Right atrium auricular region (tissue), 2 donors: ENCODE data around the gene CDK14. TPM values are rescaled to one million over a fixed set of nuclear protein-coding genes. Genes with fewer than 3 reads are reported as not detected.
A peak's percentile ranks its signal among the peaks of the same experiment; 100 is the strongest.

ENCODE experiments used
- DNase-seq: peaks from one replicate; pipeline ENCODE4 v3.0.0-alpha.2; 2019; ENCODE audit warnings: low spot score
- H3K27ac ChIP-seq, 2 donors: fragments of 200-600 bp; sonication (generic); 1 replicate in 1 of 2; 2 replicates in 1 of 2; pipeline ENCODE4 v1.5.1; 2016 to 2019
- H3K27me3 ChIP-seq, 2 donors: fragments of 200-600 bp; sonication (generic); one replicate each; pipeline versions ENCODE4 v1.5.1 to v1.6.0; 2017 to 2019
- H3K36me3 ChIP-seq: fragments of 200-600 bp; sonication (generic); one replicate; pipeline ENCODE4 v1.5.1; 2016
- H3K4me1 ChIP-seq, 2 donors: fragments of 200-600 bp; sonication (generic); one replicate each; pipeline versions ENCODE4 v1.5.1 to v1.6.0; 2017 to 2019
- H3K4me3 ChIP-seq, 2 donors: fragments of 200-600 bp; sonication (generic); 1 replicate in 1 of 2; 2 replicates in 1 of 2; pipeline ENCODE4 v1.5.1; 2017 to 2019; ENCODE audit warnings: mild to moderate bottlenecking in 1 of 2, moderate library complexity in 1 of 2
- H3K9me3 ChIP-seq, 2 donors: fragments of 200-600 bp; sonication (generic); one replicate each; pipeline ENCODE4 v1.5.1; 2019
- total RNA-seq, 2 donors: library from RNA; depleted of rRNA; stranded (reverse); fragments of >200 nt; gene quantifications; one replicate each; pipeline ENCODE4 v1.1.0, GENCODE V29; 2016
- TF ChIP-seq, protein P1 (sequence below), 2 donors: fragments of 200-600 bp; sonication (generic); IDR thresholded peaks; one replicate each; pipeline ENCODE4 v1.5.1; 2019; ENCODE audit warnings: antibody characterized with exemption in 2 of 2

CDK14 gene
- total RNA-seq, 2 donors from 2014 or later = 21.5 to 37.9 TPM

DNA sequence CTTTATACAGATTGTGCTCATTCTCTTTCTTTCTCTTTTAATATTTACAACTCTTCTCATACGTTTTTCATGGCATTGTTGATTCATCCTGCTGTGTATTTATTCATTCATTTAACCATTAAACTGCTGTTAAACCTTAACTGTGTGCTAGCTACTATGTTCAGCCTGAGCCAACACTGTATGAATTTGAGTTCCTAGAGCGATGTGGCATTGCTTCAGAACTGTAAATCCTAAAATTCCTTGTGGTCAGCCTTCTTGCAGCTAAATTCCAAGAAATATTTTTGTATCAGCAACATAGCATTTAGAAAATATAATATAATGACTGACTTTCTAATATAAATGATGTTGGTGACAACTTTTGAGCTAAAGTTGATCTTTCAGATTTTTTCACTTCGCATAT lies 483.4 kb downstream of the CDK14 start:
- TF ChIP-seq, protein P1, sequence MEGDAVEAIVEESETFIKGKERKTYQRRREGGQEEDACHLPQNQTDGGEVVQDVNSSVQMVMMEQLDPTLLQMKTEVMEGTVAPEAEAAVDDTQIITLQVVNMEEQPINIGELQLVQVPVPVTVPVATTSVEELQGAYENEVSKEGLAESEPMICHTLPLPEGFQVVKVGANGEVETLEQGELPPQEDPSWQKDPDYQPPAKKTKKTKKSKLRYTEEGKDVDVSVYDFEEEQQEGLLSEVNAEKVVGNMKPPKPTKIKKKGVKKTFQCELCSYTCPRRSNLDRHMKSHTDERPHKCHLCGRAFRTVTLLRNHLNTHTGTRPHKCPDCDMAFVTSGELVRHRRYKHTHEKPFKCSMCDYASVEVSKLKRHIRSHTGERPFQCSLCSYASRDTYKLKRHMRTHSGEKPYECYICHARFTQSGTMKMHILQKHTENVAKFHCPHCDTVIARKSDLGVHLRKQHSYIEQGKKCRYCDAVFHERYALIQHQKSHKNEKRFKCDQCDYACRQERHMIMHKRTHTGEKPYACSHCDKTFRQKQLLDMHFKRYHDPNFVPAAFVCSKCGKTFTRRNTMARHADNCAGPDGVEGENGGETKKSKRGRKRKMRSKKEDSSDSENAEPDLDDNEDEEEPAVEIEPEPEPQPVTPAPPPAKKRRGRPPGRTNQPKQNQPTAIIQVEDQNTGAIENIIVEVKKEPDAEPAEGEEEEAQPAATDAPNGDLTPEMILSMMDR (IDR thresholded peaks at IDR 0.05) = no peak
- no peaks in the 10 kb centered on the region for H3K9me3 ChIP-seq
- H3K27ac ChIP-seq = no peak overlapping the region
- no peaks in the 10 kb centered on the region for H3K36me3 ChIP-seq
- H3K4me3 ChIP-seq = no peak overlapping the region
- no peaks in the 10 kb centered on the region for H3K27me3 ChIP-seq
- no peak for DNase-seq
- H3K4me1 ChIP-seq = peaks cover 0 to 31% of the 10 kb centered on the region in 2 donors

- no peaks in the 10 kb centered on the region for H3K27me3 ChIP-seq
- H3K27ac ChIP-seq = peak overlapping the region in 1 of 2 donors; percentile 75
- no peak overlapping the region for H3K4me3 ChIP-seq
- H3K36me3 ChIP-seq = no peaks in the 10 kb centered on the region
- peaks cover 0 to 32% of the 10 kb centered on the region in 2 donors for H3K4me1 ChIP-seq
- TF ChIP-seq, protein P1 (IDR thresholded peaks at IDR 0.05) = no peak
- no peak for DNase-seq
- H3K9me3 ChIP-seq = no peaks in the 10 kb centered on the region
Observed at GRCh38 chr7:91080351-91080750, 484.2 kb downstream of the CDK14 start.

DNA sequence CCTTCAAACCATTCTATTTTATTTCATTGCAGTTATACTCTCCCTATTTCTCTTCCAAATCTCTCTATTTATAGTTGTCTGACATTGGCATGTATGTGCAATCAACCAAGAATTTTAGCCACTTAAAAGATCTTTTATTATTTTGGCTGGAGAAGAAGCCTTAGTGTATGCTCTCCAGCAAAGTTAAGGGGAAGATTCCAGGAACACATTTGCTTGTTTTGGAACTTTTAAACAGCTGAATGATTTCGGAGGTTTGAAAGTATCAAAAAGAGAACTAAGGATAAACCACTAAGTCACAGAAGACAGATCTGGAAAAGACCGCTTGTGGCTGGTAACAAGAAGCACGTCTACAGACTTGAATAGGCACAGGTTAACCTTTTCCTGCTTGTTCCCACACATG lies 485.9 kb downstream of the CDK14 start:
- no peak for DNase-seq
- Histone ChIP-seq H3K4me3 (no peak overlapping the region), H3K36me3 (no peaks in the 10 kb centered on the region), H3K27ac (peak overlapping the region; percentile 62 to 75), H3K9me3 (no peaks in the 10 kb centered on the region), H3K4me1 (peaks cover 0 to 32% of the 10 kb centered on the region in 2 donors), H3K27me3 (no peaks in the 10 kb centered on the region)
- TF ChIP-seq, protein P1 (IDR thresholded peaks at IDR 0.05) = no peak

- H3K36me3 ChIP-seq = no peaks in the 10 kb centered on the region
- no peaks in the 10 kb centered on the region for H3K9me3 ChIP-seq
- H3K4me3 ChIP-seq = no peak overlapping the region
- DNase-seq = no peak
- TF ChIP-seq, protein P1 (IDR thresholded peaks at IDR 0.05) = peak; percentile 35 to 70
- H3K4me1 ChIP-seq = peaks cover 0 to 32% of the 10 kb centered on the region in 2 donors
- H3K27ac ChIP-seq = peak overlapping the region; percentile 62 to 75
- H3K27me3 ChIP-seq = no peaks in the 10 kb centered on the region
Observed at GRCh38 chr7:91082852-91083495, 486.9 kb downstream of the CDK14 start.

DNA sequence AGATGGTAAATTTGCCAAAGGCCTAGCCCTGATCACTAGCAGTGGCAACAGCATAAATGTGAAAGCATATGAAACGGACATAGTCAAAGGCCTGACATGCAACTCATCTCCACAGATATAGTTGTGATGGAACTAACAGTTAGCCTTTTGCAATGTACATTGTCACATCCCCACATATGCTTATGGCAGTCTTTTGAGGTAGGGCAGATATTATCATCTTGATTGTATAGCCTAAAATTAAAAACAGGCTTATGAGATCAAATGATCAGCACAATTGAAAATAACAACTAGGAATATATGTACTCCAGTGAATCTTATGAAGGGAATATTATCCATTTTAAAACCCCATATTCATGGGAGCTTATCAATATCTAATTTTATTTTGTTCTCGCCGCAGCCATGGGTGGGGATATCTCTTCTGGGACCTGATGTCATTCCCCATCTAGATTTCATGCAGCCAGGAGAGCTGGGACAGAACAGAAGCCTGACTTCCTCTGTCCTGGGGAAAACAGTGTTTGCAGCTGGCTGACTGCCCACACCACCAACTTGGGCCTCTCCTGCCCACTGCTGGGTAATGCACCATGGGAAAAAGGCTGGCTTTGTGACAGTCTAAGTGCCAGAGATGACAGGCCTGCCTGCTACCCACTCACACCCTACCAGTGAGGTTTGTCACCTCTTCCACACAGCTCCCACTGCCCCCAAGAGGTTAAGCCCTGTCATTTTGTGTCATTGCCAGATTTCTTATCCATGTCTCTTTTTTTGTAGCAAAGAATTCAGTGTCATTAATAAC lies 487.9 kb downstream of the CDK14 start:
- H3K4me3 ChIP-seq = no peak overlapping the region
- H3K36me3 ChIP-seq = no peaks in the 10 kb centered on the region
- peaks cover 0 to 32% of the 10 kb centered on the region in 2 donors for H3K4me1 ChIP-seq
- no peaks in the 10 kb centered on the region for H3K9me3 ChIP-seq
- peak overlapping the region; percentile 28 to 71 for H3K27ac ChIP-seq
- TF ChIP-seq, protein P1 (IDR thresholded peaks at IDR 0.05) = peak in 1 of 2 donors; percentile 25
- H3K27me3 ChIP-seq = no peaks in the 10 kb centered on the region
- peak; percentile 63 for DNase-seq
